ENCODE data around the gene ALG12. TPM values are rescaled to one million over a fixed set of nuclear protein-coding genes. Genes with fewer than 3 reads are reported as not detected.

ALG12 gene
- total and polyA plus RNA-seq, 2 of the 13 experiments (the other 11 are each of a cell fraction or from before 2014, with no cell fraction given): 7.8 to 15.8 TPM

- TF ChIP-seq KDM4B (CRISPR knock-in tag; IDR thresholded peaks at IDR 0.05) (no peak), CHCHD3 (CRISPR knock-in tag; IDR thresholded peaks at IDR 0.05) (no peak), ZNF670 (CRISPR knock-in tag; IDR thresholded peaks at IDR 0.05; ENCODE audit: borderline replicate concordance) (peak; percentile 82), POGZ (CRISPR knock-in tag; IDR thresholded peaks at IDR 0.05) (peak; percentile 16; the same call in 1 of the 2 replicates), GPBP1L1 (CRISPR knock-in tag; IDR thresholded peaks at IDR 0.05) (no peak), AGO2 (optimal IDR thresholded peaks at IDR 0.05; ENCODE audit: low read depth, low read length) (peak; percentile 93), PCBP2 (optimal IDR thresholded peaks at IDR 0.05; ENCODE audit: low read depth, low read length, poor library complexity, severe bottlenecking) (no peak), CREM (IDR thresholded peaks at IDR 0.05) (no peak), CREM (CRISPR knock-in tag; IDR thresholded peaks at IDR 0.05) (no peak), ZBTB8A (CRISPR knock-in tag; IDR thresholded peaks at IDR 0.05; ENCODE audit: borderline replicate concordance, low read depth) (peak; percentile 81; the same call in 1 of the 2 replicates), MED1 (CRISPR knock-in tag; IDR thresholded peaks at IDR 0.05) (peak; percentile 43; the same call in 1 of the 2 replicates), PHF5A (CRISPR knock-in tag; IDR thresholded peaks at IDR 0.05; ENCODE audit: low read depth, unreplicated experiment) (no peak), SP5 (CRISPR knock-in tag; IDR thresholded peaks at IDR 0.05; ENCODE audit: borderline replicate concordance, low read depth) (0 out of 2 replicates have a peak, but pooled peaks have one; percentile 27), CENPX (CRISPR knock-in tag; IDR thresholded peaks at IDR 0.05) (no peak), ZNF644 (CRISPR knock-in tag; IDR thresholded peaks at IDR 0.05; ENCODE audit: low read depth) (no peak), ZNF652 (CRISPR knock-in tag; IDR thresholded peaks at IDR 0.05; ENCODE audit: borderline replicate concordance, low read depth) (no peak), ATF4 (CRISPR knock-in tag; IDR thresholded peaks at IDR 0.05) (no peak), ZNF292 (CRISPR knock-in tag; IDR thresholded peaks at IDR 0.05; ENCODE audit: borderline replicate concordance, low read depth) (no peak), ZBTB7A (CRISPR knock-in tag; IDR thresholded peaks at IDR 0.05) (no peak), USF2 (IDR thresholded peaks at IDR 0.05; ENCODE audit: low read depth, low read length) (no peak), USF2 (CRISPR knock-in tag; IDR thresholded peaks at IDR 0.05; ENCODE audit: borderline replicate concordance) (no peak; the same call in 1 of the 2 replicates), ARNT2 (CRISPR knock-in tag; IDR thresholded peaks at IDR 0.05; ENCODE audit: low read depth) (peak; percentile 74; the same call in 1 of the 2 replicates), RARG (CRISPR knock-in tag; IDR thresholded peaks at IDR 0.05; ENCODE audit: low read depth) (no peak), HNRNPK (IDR thresholded peaks at IDR 0.05; ENCODE audit: low read depth, low read length, poor library complexity, severe bottlenecking) (peak; percentile 31), ZNF546 (CRISPR knock-in tag; conservative IDR thresholded peaks at IDR 0.05) (no peak)
Observed at GRCh38 chr22:49852898-49853894, 65.0 kb downstream of the ALG12 start, which contains the start of gene ZBED4 (continued).
